Ascending aorta (tissue), 2 donors: ENCODE results near the gene FRAS1. TPM values are rescaled to one million over a fixed set of nuclear protein-coding genes. Genes with fewer than 3 reads are reported as not detected.

Source experiments
- DNase-seq, 2 donors: peaks; one replicate each; pipeline ENCODE4 v3.0.0-alpha.2; 2019; ENCODE audit warnings: low spot score in 2 of 2
- H3K27ac ChIP-seq, 2 donors: fragments of 200-600 bp; sonication (generic); one replicate each; pipeline ENCODE4 v1.5.1; 2016 to 2017; ENCODE audit warnings: mild to moderate bottlenecking in 1 of 2
- H3K27me3 ChIP-seq: fragments of 200-600 bp; sonication (generic); one replicate; pipeline ENCODE4 v1.5.1; 2017
- H3K36me3 ChIP-seq, 2 donors: fragments of 200-600 bp; sonication (generic); one replicate each; pipeline ENCODE4 v1.5.1; 2016
- H3K4me1 ChIP-seq, 2 donors: fragments of 200-600 bp; sonication (generic); one replicate each; pipeline ENCODE4 v1.5.1; 2016 to 2017; ENCODE audit warnings: mild to moderate bottlenecking in 1 of 2
- H3K4me3 ChIP-seq, 2 donors: fragments of 200-600 bp; sonication (generic); one replicate each; pipeline ENCODE4 v1.5.1; 2016 to 2017; ENCODE audit warnings: mild to moderate bottlenecking in 1 of 2
- H3K9me3 ChIP-seq, 2 donors: fragments of 200-600 bp; sonication (generic); one replicate each; pipeline ENCODE4 v1.5.1; 2016
- CTCF ChIP-seq, 3 experiments: fragments of 200-600 bp in 2 of 3; fragments of 450-650 bp in 1 of 3; sonication (generic) in 2 of 3; IDR thresholded peaks; one replicate each; pipeline ENCODE4 v1.5.1; 2016 to 2019; ENCODE audit warnings: antibody characterized with exemption in 3 of 3, mild to moderate bottlenecking in 1 of 3, moderate library complexity in 1 of 3
- intact Hi-C: fragments of 100-400 bp; cut with DNase I; formaldehyde crosslinking; loops from one replicate; pipeline ENCODE4 v1.15.1; 2023
- total RNA-seq: library from RNA; depleted of rRNA; stranded (reverse); fragments of >200 nt; gene quantifications from one replicate; pipeline ENCODE4 v1.1.0, GENCODE V29; 2016

Gene FRAS1
- total RNA-seq, 1 donor from 2014 or later: 0.75 TPM

- H3K27me3 ChIP-seq: no peaks in the 10 kb centered on the region
Measured at GRCh38 chr4:78310740-78311115, 253.6 kb downstream of the FRAS1 start.

DNA sequence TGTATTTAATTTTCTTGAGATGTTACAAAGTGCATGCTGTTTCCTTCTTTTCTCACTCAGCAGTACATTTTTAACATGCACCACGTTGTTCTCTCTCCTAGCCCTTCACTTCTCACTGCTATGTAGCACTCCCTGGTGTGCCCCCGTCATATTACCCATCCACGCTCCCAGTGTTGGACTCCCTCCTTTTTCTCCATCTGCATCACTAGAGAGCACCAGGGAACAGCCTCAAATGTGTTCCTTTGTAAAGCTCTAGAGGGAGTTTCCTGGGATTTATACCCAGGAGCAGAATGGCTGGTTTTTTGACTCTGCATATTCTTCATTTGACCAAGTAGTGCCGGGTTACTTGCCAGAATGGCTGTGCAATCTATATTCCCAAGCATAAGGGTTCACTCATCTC is 254.2 kb downstream of the FRAS1 start:
- Histone ChIP-seq H3K4me3 (no peak overlapping the region), H3K36me3 (no peaks in the 10 kb centered on the region), H3K4me1 (no peaks in the 10 kb centered on the region), H3K9me3 (no peaks in the 10 kb centered on the region), H3K27me3 (no peaks in the 10 kb centered on the region), H3K27ac (no peak overlapping the region)
- intact Hi-C loops: no loop called here
- DNase-seq: no peak
- TF ChIP-seq CTCF (IDR thresholded peaks at IDR 0.05): no peak

More at GRCh38 chr4:78310740-78311115, 253.6 kb downstream of the FRAS1 start:
- H3K4me3 ChIP-seq: no peak overlapping the region
- H3K27ac ChIP-seq: no peak overlapping the region
- intact Hi-C loops: no loop called here
- no peaks in the 10 kb centered on the region for H3K4me1 ChIP-seq
- H3K9me3 ChIP-seq: no peaks in the 10 kb centered on the region
- DNase-seq: no peak
- no peaks in the 10 kb centered on the region for H3K36me3 ChIP-seq
- TF ChIP-seq CTCF (IDR thresholded peaks at IDR 0.05): no peak

DNA sequence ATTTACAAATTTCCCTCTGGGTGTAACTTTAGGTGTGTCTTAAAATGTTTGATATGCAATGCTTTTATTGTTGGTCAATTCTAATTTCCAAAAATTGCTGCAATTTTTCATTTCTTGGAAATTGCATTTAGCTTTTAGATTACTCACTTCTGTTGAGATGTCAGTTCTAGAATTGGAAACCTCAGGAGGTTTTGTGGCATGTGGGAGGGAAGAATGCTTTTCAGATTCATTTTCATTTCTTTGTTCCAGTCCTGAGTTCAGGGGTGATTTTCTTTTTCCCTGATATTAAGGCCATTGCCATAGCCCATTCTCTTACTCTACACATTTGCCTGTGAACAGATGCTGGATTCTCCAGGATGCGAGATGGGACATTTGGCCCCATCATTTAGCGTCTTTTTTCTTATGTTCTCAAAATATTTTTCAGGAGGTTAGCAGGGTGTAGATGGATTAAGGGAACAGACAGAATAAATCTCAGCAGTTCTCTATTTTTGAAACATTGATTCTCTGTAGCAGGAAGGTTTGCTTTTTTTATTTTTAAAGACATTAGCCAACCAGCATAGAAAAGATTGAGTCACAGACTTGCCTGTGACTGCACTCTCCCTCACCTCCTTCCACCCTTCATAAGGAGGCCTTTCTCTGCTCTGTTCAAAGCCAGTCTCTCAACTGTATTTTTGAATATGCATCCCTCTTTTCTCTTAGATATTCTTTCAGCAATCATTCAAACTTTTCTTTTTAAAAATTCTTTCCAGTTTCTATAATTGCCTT is 256.0 kb downstream of the FRAS1 start:
- H3K4me3 ChIP-seq: no peak overlapping the region
- H3K4me1 ChIP-seq: no peaks in the 10 kb centered on the region
- DNase-seq: no peak
- no peak for TF ChIP-seq CTCF (IDR thresholded peaks at IDR 0.05)
- no peaks in the 10 kb centered on the region for H3K27me3 ChIP-seq
- intact Hi-C loops: no loop called here
- H3K27ac ChIP-seq: no peak overlapping the region
- no peaks in the 10 kb centered on the region for H3K9me3 ChIP-seq
- H3K36me3 ChIP-seq: no peaks in the 10 kb centered on the region

GRCh38 chr4:78313754-78314120 is 256.6 kb downstream of the FRAS1 start:
- Histone ChIP-seq H3K9me3 (no peaks in the 10 kb centered on the region), H3K4me1 (no peaks in the 10 kb centered on the region), H3K4me3 (no peak overlapping the region), H3K27me3 (no peaks in the 10 kb centered on the region), H3K36me3 (no peaks in the 10 kb centered on the region), H3K27ac (no peak overlapping the region)
- TF ChIP-seq CTCF (IDR thresholded peaks at IDR 0.05): no peak
- no peak for DNase-seq
- intact Hi-C loops: no loop called here

- H3K4me3 ChIP-seq: no peak overlapping the region
- H3K9me3 ChIP-seq: no peaks in the 10 kb centered on the region
- no peaks in the 10 kb centered on the region for H3K27me3 ChIP-seq
- TF ChIP-seq CTCF (IDR thresholded peaks at IDR 0.05): no peak
- no peaks in the 10 kb centered on the region for H3K4me1 ChIP-seq
- H3K27ac ChIP-seq: no peak overlapping the region
- DNase-seq: no peak
- intact Hi-C loops: no loop called here
- no peaks in the 10 kb centered on the region for H3K36me3 ChIP-seq
Measured at GRCh38 chr4:78318126-78318525, 261.0 kb downstream of the FRAS1 start.
